SW480 (cell line): ENCODE measurements around the gene LSM6.

ENCODE experiments used
- DNase-seq: peaks from one replicate; pipeline ENCODE4 v3.0.0-alpha.2; 2016; ENCODE audit warnings: low spot score

LSM6 gene

GRCh38 chr4:146186596-146186995 lies 11.1 kb downstream of the LSM6 start:
- no peak for DNase-seq

- DNase-seq = no peak
Observed at GRCh38 chr4:146190456-146190855, 14.9 kb downstream of the LSM6 start.

DNA sequence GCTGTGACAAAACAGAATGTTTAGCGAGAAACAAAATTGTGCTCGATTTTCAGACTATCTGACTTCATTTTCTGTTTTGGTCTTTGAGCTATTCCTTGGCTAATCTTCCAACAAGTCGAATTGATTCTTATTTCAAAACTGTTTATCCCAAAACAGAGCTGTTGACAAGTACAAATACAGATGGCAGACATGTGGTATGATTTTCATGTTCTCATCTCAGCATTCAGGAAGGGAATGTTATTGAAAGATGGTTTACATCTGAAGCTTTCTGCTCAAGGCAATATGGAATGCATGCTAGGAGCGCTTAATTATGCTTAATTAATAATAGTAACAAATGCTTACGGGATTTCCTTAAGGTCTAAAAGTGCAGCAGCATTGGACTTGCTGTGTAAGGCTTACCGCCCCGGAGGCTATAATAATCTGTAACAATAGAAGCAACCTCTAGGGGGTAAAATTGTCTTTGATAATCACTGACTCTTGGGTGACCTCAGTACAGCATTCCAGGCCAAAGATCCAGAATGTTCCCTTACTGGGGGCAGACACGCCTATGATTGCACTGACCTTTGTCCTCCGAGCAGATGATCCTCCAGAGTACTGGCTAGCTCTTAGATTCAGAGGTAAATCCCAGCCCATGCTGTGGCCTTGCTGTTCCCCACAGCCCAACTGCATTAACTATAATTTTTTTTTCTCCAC lies 16.4 kb downstream of the LSM6 start:
- peak; percentile 8 for DNase-seq

DNA sequence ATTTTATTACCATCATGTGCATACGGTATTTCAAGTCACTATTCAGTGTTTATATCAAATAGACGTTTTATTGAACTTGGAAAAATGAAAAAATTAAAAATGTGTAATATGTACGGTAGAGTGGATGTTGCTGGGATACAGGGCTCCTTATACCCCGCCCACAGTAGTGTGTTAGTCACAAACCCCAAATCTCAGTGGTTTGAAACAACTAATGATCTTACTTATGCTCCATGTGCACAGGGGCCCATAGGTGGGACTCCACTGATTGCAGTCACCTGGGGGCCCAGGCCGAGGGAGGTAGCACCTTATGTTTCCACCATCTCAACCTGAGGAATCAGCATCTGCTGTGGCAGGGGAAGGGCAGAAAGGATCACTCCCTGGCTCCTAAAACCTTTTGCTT lies 18.1 kb downstream of the LSM6 start:
- no peak for DNase-seq

- DNase-seq = no peak
Observed at GRCh38 chr4:146194212-146194611, 18.7 kb downstream of the LSM6 start.

- no peak for DNase-seq
Observed at GRCh38 chr4:146202665-146203064, 27.1 kb downstream of the LSM6 start.

GRCh38 chr4:146207410-146207809 lies 31.9 kb downstream of the LSM6 start:
- no peak for DNase-seq

DNA sequence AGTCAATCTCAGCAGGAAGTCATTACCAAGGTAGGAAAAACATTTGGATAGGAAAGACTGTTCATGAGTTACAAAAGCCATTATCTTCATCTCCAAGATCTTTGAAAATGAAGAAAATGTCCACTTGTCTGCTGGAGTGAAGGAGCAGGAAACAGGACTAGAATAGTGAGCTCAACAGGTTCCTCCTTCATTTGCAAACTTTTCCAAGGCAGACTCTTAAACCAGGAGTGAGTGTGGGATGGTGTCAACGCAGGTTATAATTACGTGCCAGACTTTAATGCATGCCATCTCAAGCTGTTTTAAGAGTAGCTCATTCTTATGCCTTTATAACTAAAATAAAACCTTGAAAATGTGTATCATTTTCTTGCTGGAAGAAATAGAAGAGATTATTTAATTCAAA lies 35.4 kb downstream of the LSM6 start:
- no peak for DNase-seq

DNA sequence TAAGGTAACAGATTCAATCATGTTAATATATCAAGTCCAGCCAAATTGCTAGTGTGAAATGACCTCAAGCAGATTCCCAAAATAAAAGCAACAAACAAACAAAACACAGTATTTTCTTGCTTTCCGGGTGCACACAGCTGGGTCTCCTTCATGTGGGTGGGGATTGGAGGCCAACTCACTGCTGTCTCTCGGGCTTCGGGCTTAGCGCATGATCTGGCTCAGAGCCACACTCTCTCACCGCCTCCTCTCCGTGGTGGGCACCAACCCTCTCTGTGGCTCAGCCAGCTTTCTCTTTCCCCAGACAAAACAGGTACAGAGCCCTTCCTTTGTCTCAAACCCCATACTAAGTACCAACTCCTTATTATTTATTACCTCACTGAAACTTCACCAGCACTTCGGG lies 35.9 kb downstream of the LSM6 start:
- DNase-seq = no peak

GRCh38 chr4:146212781-146213180 lies 37.3 kb downstream of the LSM6 start:
- DNase-seq = no peak

DNA sequence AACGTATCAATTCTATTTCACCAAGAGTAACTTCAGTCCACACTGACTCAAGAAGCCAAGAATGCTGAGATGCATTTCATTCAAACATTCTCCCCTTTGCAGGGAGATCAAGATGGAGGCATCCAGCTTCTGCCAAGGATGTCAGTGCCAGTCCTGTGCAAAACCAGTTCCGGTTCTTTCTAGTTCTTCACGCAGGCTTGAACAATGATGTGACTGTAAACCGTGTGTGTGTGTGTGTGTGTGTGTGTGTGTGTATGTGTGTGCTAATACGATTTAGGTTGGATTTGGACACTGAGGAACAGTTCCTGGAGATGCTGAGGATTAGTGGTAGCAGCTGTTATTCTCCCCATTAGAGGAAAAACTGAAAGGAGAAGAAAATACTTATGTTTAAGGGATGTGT lies 38.7 kb downstream of the LSM6 start, which contains the start of gene REELD1:
Gene REELD1, plus strand, starts transcription at position 301 of the 400 bp plus-strand sequence. CDS start 2,415 bp downstream, outside the sequence.
- no peak for DNase-seq

GRCh38 chr4:146222313-146222712 lies 46.8 kb downstream of the LSM6 start:
- DNase-seq = no peak

DNA sequence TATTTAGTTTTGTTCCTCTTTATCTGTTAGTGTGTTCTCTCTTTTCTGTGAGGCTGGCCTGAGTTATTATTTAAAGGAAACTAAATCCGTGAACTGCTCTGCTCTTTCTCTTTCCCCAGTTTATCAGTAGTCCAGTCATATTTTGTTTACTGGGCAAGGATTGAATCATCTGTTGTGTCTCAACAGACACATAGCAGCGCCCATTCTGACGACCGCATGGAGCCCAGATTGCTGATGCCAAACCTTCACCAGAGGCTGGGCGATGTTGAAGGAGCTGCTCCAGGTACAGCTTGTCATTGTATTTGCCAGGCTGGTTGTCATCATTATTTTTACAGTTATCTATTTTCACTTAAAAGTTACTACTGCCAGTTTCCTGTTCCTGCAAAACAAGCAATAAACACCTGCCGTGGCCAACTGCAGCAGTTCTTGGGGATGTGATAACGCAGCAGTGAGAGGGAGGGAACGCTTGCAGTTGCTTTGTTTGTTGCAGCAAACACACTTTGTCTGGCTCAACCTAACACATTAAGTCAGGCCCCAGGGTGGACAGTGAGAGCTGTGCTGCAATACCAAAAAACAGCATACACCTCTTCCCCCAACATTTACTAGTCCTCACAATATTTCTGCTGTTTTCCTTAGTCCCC lies 48.9 kb downstream of the LSM6 start:
- no peak for DNase-seq

DNA sequence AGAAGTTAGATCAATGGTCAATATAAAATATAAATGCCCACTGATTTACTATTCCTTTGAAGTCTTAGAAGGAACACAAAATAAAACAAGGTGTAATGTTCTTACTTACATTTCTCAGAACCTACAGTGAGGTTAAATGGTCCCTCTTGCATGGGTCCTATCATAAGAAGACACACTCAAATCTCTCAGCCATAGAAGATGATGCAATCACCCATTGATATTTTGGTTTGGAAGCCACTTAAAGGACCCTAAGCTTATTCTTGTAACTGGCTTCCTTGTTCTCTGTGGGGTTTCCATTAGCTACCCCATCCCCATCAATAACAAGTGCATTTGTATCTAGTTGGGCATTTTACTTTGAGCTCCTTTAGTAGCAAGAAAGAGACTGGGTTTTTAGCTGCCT lies 53.9 kb downstream of the LSM6 start:
- no peak for DNase-seq

GRCh38 chr4:146232131-146232722 lies 56.7 kb downstream of the LSM6 start:
- no peak for DNase-seq

GRCh38 chr4:146235654-146236177 lies 60.2 kb downstream of the LSM6 start:
- DNase-seq = no peak

DNA sequence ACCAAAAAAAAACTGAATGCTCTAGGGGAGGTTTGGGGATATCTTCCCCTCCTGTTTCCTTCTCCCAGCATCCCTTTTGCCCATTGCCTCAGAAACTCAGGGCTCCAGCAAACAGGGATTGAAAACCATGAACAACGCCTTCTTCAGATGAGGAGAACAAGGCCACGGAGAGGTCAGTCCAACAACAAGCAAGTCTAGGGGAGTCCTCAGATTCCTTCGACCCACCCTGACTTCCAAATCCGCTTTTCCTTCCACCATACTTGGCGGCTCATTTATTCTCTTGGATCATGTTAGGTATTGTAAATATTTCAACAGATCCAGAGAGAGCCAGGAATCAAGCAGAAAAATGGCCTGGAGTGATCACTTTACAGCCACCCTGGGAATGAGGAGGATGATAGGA lies 60.7 kb downstream of the LSM6 start:
- DNase-seq = no peak

GRCh38 chr4:146237092-146237491 lies 61.6 kb downstream of the LSM6 start:
- DNase-seq = no peak

DNA sequence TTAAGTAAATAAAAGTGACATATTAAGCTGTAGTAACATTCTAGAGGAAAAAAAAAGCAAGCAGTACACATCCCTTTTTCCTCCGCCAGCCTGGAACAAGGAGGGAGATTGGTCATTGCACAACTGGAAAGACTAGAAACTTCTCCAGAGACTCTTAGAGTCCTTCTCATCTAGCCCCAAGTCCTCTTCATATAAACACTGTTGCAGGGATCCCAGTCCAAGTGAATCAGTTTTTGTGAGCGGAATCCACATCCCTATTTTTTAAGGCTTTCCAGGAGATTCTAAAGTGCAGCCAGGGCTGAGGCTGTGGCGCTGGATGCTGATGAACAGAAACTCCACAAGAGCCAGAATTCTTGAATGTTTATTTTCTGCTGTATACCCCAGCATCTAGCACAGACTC lies 62.6 kb downstream of the LSM6 start:
- DNase-seq = no peak
